GM23338 (cell line): ENCODE results near the gene VPS54.

Experiments
- EZH2 ChIP-seq: fragments of 200-600 bp; sonication (generic); IDR thresholded peaks from one replicate; pipeline ENCODE4 v1.8.0; 2017; ENCODE audit warnings: antibody characterized with exemption, mild to moderate bottlenecking, low read depth; ENCODE audit not compliant: unreplicated experiment
- EZH2phosphoT487 ChIP-seq: fragments of 200-600 bp; sonication (generic); IDR thresholded peaks from one replicate; pipeline ENCODE4 v1.8.1; 2018; ENCODE audit warnings: antibody characterized with exemption; ENCODE audit not compliant: unreplicated experiment
- NANOG ChIP-seq: IDR thresholded peaks from 2 replicates; pipeline ENCODE4 v1.6.1; 2016; ENCODE audit warnings: antibody characterized with exemption, borderline replicate concordance
- POLR2AphosphoS5 ChIP-seq: IDR thresholded peaks from 2 replicates; pipeline ENCODE4 v1.6.1; 2016; ENCODE audit warnings: antibody characterized with exemption, low read depth
- TF ChIP-seq, protein P1 (sequence below), 2 experiments: fragments of 200-600 bp in 1 of 2; sonication (generic) in 1 of 2; conservative IDR thresholded peaks; 2 replicates each; pipeline versions ENCODE4 v1.5.1 to v1.6.1; 2016 to 2017; ENCODE audit warnings: antibody characterized with exemption in 2 of 2, low read depth in 2 of 2, mild to moderate bottlenecking in 2 of 2, moderate library complexity in 1 of 2
- TF ChIP-seq, protein P2 (sequence below): IDR thresholded peaks from one replicate; pipeline ENCODE4 v1.6.1; 2018; ENCODE audit warnings: antibody characterized with exemption; ENCODE audit not compliant: unreplicated experiment

DNA sequence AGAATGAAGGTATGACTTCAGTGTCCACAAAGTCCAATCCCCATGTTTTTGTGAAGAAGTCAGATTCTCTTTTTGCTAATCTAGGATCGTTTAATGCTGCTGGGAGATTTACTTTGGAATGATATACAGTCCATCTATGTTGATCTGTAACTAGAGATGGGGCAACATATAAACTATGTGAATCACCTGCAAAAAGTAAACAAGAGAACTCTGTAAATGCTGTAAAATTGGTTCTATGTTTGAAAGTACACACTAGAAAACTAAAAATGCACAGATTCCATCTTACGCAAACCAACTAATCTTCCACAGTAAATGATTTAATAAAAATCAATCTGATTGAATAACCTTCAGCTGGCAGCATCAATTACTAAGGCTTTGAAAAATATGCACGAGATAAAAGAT lies 37.5 kb downstream of the VPS54 start:
- TF ChIP-seq, protein P1, sequence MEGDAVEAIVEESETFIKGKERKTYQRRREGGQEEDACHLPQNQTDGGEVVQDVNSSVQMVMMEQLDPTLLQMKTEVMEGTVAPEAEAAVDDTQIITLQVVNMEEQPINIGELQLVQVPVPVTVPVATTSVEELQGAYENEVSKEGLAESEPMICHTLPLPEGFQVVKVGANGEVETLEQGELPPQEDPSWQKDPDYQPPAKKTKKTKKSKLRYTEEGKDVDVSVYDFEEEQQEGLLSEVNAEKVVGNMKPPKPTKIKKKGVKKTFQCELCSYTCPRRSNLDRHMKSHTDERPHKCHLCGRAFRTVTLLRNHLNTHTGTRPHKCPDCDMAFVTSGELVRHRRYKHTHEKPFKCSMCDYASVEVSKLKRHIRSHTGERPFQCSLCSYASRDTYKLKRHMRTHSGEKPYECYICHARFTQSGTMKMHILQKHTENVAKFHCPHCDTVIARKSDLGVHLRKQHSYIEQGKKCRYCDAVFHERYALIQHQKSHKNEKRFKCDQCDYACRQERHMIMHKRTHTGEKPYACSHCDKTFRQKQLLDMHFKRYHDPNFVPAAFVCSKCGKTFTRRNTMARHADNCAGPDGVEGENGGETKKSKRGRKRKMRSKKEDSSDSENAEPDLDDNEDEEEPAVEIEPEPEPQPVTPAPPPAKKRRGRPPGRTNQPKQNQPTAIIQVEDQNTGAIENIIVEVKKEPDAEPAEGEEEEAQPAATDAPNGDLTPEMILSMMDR (conservative IDR thresholded peaks at IDR 0.05; ENCODE audit: low read depth in 2 of 2), result no peak
- TF ChIP-seq NANOG, result no peak
- no peak for TF ChIP-seq EZH2
- TF ChIP-seq POLR2AphosphoS5, result no peak
- no peak for TF ChIP-seq EZH2phosphoT487
- TF ChIP-seq, protein P2, sequence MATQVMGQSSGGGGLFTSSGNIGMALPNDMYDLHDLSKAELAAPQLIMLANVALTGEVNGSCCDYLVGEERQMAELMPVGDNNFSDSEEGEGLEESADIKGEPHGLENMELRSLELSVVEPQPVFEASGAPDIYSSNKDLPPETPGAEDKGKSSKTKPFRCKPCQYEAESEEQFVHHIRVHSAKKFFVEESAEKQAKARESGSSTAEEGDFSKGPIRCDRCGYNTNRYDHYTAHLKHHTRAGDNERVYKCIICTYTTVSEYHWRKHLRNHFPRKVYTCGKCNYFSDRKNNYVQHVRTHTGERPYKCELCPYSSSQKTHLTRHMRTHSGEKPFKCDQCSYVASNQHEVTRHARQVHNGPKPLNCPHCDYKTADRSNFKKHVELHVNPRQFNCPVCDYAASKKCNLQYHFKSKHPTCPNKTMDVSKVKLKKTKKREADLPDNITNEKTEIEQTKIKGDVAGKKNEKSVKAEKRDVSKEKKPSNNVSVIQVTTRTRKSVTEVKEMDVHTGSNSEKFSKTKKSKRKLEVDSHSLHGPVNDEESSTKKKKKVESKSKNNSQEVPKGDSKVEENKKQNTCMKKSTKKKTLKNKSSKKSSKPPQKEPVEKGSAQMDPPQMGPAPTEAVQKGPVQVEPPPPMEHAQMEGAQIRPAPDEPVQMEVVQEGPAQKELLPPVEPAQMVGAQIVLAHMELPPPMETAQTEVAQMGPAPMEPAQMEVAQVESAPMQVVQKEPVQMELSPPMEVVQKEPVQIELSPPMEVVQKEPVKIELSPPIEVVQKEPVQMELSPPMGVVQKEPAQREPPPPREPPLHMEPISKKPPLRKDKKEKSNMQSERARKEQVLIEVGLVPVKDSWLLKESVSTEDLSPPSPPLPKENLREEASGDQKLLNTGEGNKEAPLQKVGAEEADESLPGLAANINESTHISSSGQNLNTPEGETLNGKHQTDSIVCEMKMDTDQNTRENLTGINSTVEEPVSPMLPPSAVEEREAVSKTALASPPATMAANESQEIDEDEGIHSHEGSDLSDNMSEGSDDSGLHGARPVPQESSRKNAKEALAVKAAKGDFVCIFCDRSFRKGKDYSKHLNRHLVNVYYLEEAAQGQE, result no peak
